Erythroblast (primary cell): Measurements from ENCODE around the gene ZSCAN25.

Experiments used
- GATA1 ChIP-seq: IDR thresholded peaks from 2 replicates; pipeline ENCODE4 v1.6.1; 2011; ENCODE audit warnings: low read depth, mild to moderate bottlenecking, control low read depth, low read length, moderate library complexity
- POLR2A ChIP-seq: IDR thresholded peaks from 2 replicates; pipeline ENCODE4 v1.6.1; 2011; ENCODE audit warnings: mild to moderate bottlenecking, low read length

DNA sequence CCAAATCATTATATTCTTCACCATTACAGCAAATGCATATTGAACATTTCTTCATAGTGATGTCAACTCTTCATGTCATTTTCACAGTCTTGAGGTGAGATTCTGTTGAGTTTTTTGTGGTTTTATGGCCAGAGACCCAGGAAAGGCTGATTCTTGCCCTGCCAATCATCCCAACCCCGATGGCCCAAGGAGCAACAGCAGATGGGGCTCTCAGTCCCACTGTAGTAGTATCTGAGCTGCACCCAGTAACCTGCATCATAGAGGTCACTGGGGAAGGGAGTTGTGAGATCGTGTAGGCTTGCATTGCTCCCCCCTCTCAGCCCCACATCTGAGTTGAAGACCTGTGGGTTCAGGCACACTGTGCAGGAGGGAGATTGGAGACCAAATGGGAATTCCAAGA lies 26.7 kb downstream of the ZSCAN25 start:
- TF ChIP-seq POLR2A = no peak
- no peak for TF ChIP-seq GATA1
